GM18526 (cell line): ENCODE results near the gene DCPS.

ENCODE experiments used
- POLR2A ChIP-seq: IDR thresholded peaks from 3 replicates; pipeline ENCODE4 v1.6.1; 2011; ENCODE audit not compliant: insufficient read length; ENCODE audit errors: extremely low read depth

The DCPS gene

GRCh38 chr11:126313826-126314225 is 10.0 kb downstream of the DCPS start:
- TF ChIP-seq POLR2A: no peak

GRCh38 chr11:126317432-126317755 is 13.5 kb downstream of the DCPS start:
- TF ChIP-seq POLR2A: no peak

- TF ChIP-seq POLR2A: no peak
Observed at GRCh38 chr11:126317756-126318573, 14.1 kb downstream of the DCPS start.

- no peak for TF ChIP-seq POLR2A
Observed at GRCh38 chr11:126318574-126319373, 14.9 kb downstream of the DCPS start.

GRCh38 chr11:126319374-126319740 is 15.5 kb downstream of the DCPS start:
- no peak for TF ChIP-seq POLR2A

- TF ChIP-seq POLR2A: no peak
Observed at GRCh38 chr11:126322996-126323395, 19.1 kb downstream of the DCPS start.

- TF ChIP-seq POLR2A: no peak
Observed at GRCh38 chr11:126327281-126328000, 23.6 kb downstream of the DCPS start.

- no peak for TF ChIP-seq POLR2A
Observed at GRCh38 chr11:126328001-126328390, 24.1 kb downstream of the DCPS start.

GRCh38 chr11:126328444-126328843 is 24.6 kb downstream of the DCPS start:
- TF ChIP-seq POLR2A: no peak

GRCh38 chr11:126328938-126329643 is 25.2 kb downstream of the DCPS start:
- no peak for TF ChIP-seq POLR2A

- no peak for TF ChIP-seq POLR2A
Observed at GRCh38 chr11:126329644-126330211, 25.9 kb downstream of the DCPS start.

- TF ChIP-seq POLR2A: no peak
Observed at GRCh38 chr11:126331286-126331685, 27.4 kb downstream of the DCPS start.

- no peak for TF ChIP-seq POLR2A
Observed at GRCh38 chr11:126332221-126332711, 28.4 kb downstream of the DCPS start.

- TF ChIP-seq POLR2A: no peak
Observed at GRCh38 chr11:126333142-126333541, 29.3 kb downstream of the DCPS start.

- no peak for TF ChIP-seq POLR2A
Observed at GRCh38 chr11:126334659-126335462, 31.0 kb downstream of the DCPS start.

GRCh38 chr11:126335463-126335760 is 31.6 kb downstream of the DCPS start:
- TF ChIP-seq POLR2A: no peak
